ENCODE results near the gene MYLK. TPM values are rescaled to one million over a fixed set of nuclear protein-coding genes. Genes with fewer than 3 reads are reported as not detected.
A peak's percentile ranks its signal among the peaks of the same experiment; 100 is the strongest.

The MYLK gene
- total and polyA plus RNA-seq, 11 donors, result 3.2 to 20.7 (median 12.4) TPM

DNA sequence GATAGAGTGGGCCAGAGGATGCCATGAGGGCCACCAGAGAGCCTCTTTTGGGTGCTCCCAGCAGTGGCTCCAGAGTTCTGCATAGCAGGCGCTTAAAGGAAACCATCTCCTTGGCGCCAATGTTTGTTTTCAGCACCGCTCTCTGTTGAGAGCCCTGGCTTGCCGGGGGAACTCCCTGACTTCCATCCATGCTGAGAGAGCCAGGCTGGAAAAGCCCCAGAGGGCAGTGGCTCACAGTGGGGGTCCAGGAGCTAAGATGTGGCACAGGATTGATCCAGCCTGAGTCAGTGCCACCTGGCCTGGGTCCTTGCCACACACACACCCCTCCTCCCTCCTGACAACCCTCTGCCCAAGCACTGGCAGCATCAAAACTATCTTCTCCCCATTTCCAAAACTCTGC, 248.9 kb downstream of the MYLK start:
- no peak for TF ChIP-seq POLR2A (IDR thresholded peaks at IDR 0.05)
- TF ChIP-seq, protein P1, sequence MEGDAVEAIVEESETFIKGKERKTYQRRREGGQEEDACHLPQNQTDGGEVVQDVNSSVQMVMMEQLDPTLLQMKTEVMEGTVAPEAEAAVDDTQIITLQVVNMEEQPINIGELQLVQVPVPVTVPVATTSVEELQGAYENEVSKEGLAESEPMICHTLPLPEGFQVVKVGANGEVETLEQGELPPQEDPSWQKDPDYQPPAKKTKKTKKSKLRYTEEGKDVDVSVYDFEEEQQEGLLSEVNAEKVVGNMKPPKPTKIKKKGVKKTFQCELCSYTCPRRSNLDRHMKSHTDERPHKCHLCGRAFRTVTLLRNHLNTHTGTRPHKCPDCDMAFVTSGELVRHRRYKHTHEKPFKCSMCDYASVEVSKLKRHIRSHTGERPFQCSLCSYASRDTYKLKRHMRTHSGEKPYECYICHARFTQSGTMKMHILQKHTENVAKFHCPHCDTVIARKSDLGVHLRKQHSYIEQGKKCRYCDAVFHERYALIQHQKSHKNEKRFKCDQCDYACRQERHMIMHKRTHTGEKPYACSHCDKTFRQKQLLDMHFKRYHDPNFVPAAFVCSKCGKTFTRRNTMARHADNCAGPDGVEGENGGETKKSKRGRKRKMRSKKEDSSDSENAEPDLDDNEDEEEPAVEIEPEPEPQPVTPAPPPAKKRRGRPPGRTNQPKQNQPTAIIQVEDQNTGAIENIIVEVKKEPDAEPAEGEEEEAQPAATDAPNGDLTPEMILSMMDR (IDR thresholded peaks at IDR 0.05), result no peak
- Histone ChIP-seq H3K9me3 (no peaks in the 10 kb centered on the region), H3K36me3 (peaks cover 0 to 13% (median 0%) of the 10 kb centered on the region in 9 donors), H3K4me1 (peaks cover 0 to 24% (median 4%) of the 10 kb centered on the region in 12 donors), H3K4me3 (no peak overlapping the region), H3K27me3 (no peaks in the 10 kb centered on the region), H3K27ac (peak overlapping the region in 1 of 12 donors; percentile 83)
- WGBS, 4 donors, result 77 to 95% (median 87%) methylated on average over 4 of the region's 4 CpGs
- intact Hi-C loops (cut with DNase I), result no loop called here
- DNase-seq, result no peak
- peak in 2 of 4 donors; percentile 23 to 26 for ATAC-seq

DNA sequence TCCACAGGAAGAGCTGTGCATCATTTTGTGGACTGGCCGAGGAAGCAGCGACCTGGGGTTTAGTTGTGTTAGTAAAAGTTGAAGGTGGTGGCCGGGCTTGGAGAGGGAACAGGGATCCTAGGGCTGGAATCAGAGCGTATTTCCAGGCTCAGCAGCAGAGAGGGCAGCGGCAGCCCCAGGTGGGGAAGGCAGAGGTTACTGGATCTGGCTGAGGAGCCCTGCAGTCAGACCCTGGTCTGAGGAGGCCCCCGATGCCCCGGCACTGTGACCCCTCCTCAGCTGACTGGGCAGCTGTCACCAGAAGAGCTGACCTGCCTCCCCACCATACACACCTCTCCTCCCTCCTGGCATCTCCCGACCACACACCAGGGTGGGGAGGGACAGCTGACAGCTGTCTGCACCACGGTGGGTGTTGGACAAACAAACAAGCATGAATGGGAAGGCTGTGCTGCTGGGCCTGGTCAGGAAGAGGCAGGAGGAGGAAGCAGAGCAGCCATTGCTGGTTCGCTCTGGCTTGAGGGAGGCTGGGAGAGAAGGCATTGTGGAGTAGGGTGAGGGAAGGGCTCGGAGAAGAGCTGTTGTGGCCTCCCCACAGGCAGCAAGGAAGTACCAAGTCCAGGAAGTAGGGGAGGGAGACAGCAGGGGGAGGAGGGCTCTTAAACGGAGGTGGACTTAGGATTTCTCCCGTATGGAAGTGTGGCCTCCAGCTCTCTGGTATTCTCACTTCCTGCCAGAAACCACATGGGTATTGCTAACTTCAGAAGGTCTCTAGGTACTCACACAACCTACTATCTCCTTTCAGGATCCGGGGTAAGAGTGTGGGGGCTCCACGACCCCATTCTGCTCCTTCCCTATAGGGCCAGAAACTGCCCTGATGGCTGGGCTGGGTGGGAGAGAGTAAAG, 249.7 kb downstream of the MYLK start:
- Histone ChIP-seq H3K9me3 (no peaks in the 10 kb centered on the region), H3K36me3 (peaks cover 0 to 20% (median 0%) of the 10 kb centered on the region in 9 donors), H3K4me1 (peaks cover 0 to 24% (median 4%) of the 10 kb centered on the region in 12 donors), H3K4me3 (no peak overlapping the region), H3K27ac (peak overlapping the region in 1 of 12 donors; percentile 83), H3K27me3 (no peaks in the 10 kb centered on the region)
- TF ChIP-seq, protein P1 (IDR thresholded peaks at IDR 0.05), result no peak
- ATAC-seq, result no peak
- DNase-seq, result no peak
- intact Hi-C loops (cut with DNase I), result no loop called here
- WGBS, 4 donors, result 74 to 80% (median 77%) methylated on average over 12 to 15 of the region's 15 CpGs

GRCh38 chr3:123633530-123633929, 250.6 kb downstream of the MYLK start:
- Histone ChIP-seq H3K27ac (peak overlapping the region in 1 of 12 donors; percentile 83), H3K27me3 (no peaks in the 10 kb centered on the region), H3K9me3 (no peaks in the 10 kb centered on the region), H3K4me1 (peaks cover 0 to 25% (median 4%) of the 10 kb centered on the region in 12 donors), H3K36me3 (peaks cover 0 to 22% (median 0%) of the 10 kb centered on the region in 9 donors), H3K4me3 (no peak overlapping the region)
- 80 to 97% (median 93%) methylated on average over 2 of the region's 2 CpGs for WGBS, 4 donors
- ATAC-seq (no peak), DNase-seq (no peak)
- intact Hi-C loops (cut with DNase I), result no loop called here
- no peak for TF ChIP-seq POLR2A (IDR thresholded peaks at IDR 0.05)
- TF ChIP-seq, protein P1 (IDR thresholded peaks at IDR 0.05), result no peak

DNA sequence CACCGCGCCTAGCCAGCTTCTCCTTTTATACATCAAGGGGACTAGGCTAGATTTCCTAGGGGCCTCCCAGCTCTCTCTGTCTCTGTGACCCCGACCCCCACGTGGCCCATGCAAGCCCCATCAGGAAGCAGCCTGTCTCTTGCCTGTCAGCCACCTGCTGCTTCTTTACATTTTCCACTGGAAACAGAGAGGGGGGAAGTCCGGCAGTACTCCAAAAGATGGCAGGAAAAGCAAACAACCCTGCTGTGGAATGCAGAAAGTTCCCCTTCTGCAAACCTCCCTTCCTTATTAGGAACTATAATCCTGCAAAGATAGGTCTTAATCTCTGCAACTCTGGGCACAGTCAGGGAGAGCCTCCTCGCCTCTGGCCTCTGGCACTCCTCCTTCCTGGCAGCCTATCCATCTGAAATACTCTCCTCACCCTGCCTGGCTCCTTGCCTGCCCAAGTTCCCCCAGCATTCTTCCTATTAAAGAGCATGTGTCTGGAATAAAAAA, 251.9 kb downstream of the MYLK start:
- Histone ChIP-seq H3K27ac (peak overlapping the region in 1 of 12 donors; percentile 83), H3K4me3 (no peak overlapping the region)

More for the DNA sequence above, 251.9 kb downstream of the MYLK start:
- no peak for TF ChIP-seq POLR2A (IDR thresholded peaks at IDR 0.05)
- TF ChIP-seq, protein P1 (IDR thresholded peaks at IDR 0.05), result no peak
- DNase-seq (peak in 2 of 5 donors; percentile 42 to 46), ATAC-seq (peak in 2 of 4 donors; percentile 41 to 45)
- no peaks in the 10 kb centered on the region for H3K9me3 ChIP-seq
- H3K36me3 ChIP-seq, result peaks cover 0 to 22% (median 0%) of the 10 kb centered on the region in 9 donors
- intact Hi-C loops (cut with DNase I), result no loop called here
- H3K4me1 ChIP-seq, result peaks cover 0 to 29% (median 4%) of the 10 kb centered on the region in 12 donors
- no peaks in the 10 kb centered on the region for H3K27me3 ChIP-seq
- WGBS, 4 donors, result 39 to 48% (median 46%) methylated on average over 6 of the region's 6 CpGs
